ENCODE data around the gene OMG. TPM values are rescaled to one million over a fixed set of nuclear protein-coding genes. Genes with fewer than 3 reads are reported as not detected.

OMG gene
- total RNA-seq: not detected in 2 replicates

GRCh38 chr17:31297090-31297489 is at the start of gene OMG:
Gene OMG, minus strand, starts transcription at chr17:31297239. Its CDS starts 908 bp downstream, at chr17:31296331.

GRCh38 chr17:31321481-31321880 is 24.4 kb upstream of the OMG start, which contains the start of gene EVI2A:
Gene EVI2A, minus strand, starts transcription at chr17:31321622. Its CDS starts 2,609 bp downstream, at chr17:31319013.

GRCh38 chr17:31313982-31314781 is 17.1 kb upstream of the OMG start, which contains the start of gene EVI2B:
Gene EVI2B, minus strand, starts transcription at chr17:31314054. Its CDS starts 8,445 bp downstream, at chr17:31305609.

Other genes with a start within 250 kb of the OMG start
- 51.9 and 78.9 TPM in 2 replicates for gene NF1, start 202.3 kb downstream of the OMG start, total RNA-seq
- under 0.01 TPM in 1 of 2 replicates, not detected in the other for gene EVI2B, start 16.8 kb upstream of the OMG start, total RNA-seq
- gene EVI2A, start 24.4 kb upstream of the OMG start, total RNA-seq: not detected in 2 replicates
- 12.0 and 30.3 TPM in 2 replicates for gene RAB11FIP4, start 94.4 kb upstream of the OMG start, total RNA-seq

Measured in nasal cavity respiratory epithelium epithelial cell of viscerocranial mucosa (primary cell).